WTC11 (cell line): ENCODE results near the gene EML6.

ENCODE experiments used
- CREB1 ChIP-seq: sonication (generic); formaldehyde crosslinking; IDR thresholded peaks from 2 replicates; pipeline ENCODE4 v1.8.0; 2023; ENCODE audit warnings: mild to moderate bottlenecking, missing genetic modification reagents
- JUN ChIP-seq: sonication (generic); formaldehyde crosslinking; IDR thresholded peaks from 2 replicates; pipeline ENCODE4 v1.8.0; 2023; ENCODE audit warnings: mild to moderate bottlenecking, missing genetic modification reagents
- KAT7 ChIP-seq: sonication (generic); formaldehyde crosslinking; IDR thresholded peaks from 2 replicates; pipeline ENCODE4 v1.8.1; 2023; ENCODE audit warnings: missing genetic modification reagents, mild to moderate bottlenecking, borderline replicate concordance
- RORB ChIP-seq: fragments of 250-450 bp; sonication (Bioruptor Pico); IDR thresholded peaks from 2 replicates; pipeline ENCODE4 v1.9.0; 2021; ENCODE audit warnings: mild to moderate bottlenecking
- SP1 ChIP-seq: sonication (generic); formaldehyde crosslinking; conservative IDR thresholded peaks from 2 replicates; pipeline ENCODE4 v1.8.1; 2022; ENCODE audit warnings: missing genetic modification reagents
- USF2 ChIP-seq: sonication (generic); formaldehyde crosslinking; IDR thresholded peaks from 2 replicates; pipeline ENCODE4 v1.8.1; 2023; ENCODE audit warnings: mild to moderate bottlenecking, missing genetic modification reagents, moderate library complexity
- ZNF416 ChIP-seq: fragments of 250-450 bp; sonication (Bioruptor Pico); IDR thresholded peaks from 2 replicates; pipeline ENCODE4 v1.9.0; 2021; ENCODE audit warnings: mild to moderate bottlenecking, inconsistent platforms
- ZNF423 ChIP-seq: fragments of 250-450 bp; sonication (Bioruptor Pico); IDR thresholded peaks from 2 replicates; pipeline ENCODE4 v2.1.2; 2022; ENCODE audit warnings: mild to moderate bottlenecking, moderate library complexity
- TF ChIP-seq, protein P1 (sequence below): fragments of 200-600 bp; IDR thresholded peaks from 2 replicates; pipeline ENCODE4 v1.8.0; 2022; ENCODE audit warnings: antibody characterized with exemption
- TF ChIP-seq, protein P2 (sequence below): sonication (generic); formaldehyde crosslinking; IDR thresholded peaks from 2 replicates; pipeline ENCODE4 v1.8.0; 2022; ENCODE audit warnings: mild to moderate bottlenecking, missing genetic modification reagents

DNA sequence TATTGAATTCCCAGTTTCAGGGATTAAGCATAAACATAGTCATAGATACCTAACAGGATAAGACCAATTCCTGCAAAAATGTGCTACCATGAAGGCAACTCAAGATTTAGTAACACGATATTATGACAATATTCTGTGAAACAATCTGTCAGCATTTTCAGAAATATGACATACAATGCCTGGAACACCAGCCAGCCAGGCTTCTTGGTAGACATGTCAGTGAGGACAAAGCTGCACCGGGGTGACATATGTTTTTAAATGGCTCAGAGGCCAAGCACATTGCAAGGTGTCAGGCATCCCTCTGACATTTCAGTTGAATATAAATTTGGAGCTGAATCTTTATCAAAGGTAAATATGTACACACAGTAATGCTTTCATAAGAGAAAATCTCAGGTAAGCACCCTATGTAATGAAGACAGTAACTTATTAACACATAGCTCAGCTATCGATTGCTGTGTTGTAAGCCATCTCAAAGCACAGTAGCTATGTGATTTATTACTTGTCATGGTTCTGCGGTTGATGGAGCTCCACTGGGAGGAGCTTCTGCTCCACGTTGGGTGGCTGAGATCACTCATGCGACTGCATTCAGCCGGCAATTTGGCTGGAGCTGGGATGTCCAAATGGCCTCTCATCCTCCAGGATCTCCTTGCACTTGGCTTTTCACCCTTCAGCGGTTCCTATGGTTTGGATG lies 31.9 kb upstream of the EML6 start:
- TF ChIP-seq KAT7: no peak
- TF ChIP-seq, protein P1, sequence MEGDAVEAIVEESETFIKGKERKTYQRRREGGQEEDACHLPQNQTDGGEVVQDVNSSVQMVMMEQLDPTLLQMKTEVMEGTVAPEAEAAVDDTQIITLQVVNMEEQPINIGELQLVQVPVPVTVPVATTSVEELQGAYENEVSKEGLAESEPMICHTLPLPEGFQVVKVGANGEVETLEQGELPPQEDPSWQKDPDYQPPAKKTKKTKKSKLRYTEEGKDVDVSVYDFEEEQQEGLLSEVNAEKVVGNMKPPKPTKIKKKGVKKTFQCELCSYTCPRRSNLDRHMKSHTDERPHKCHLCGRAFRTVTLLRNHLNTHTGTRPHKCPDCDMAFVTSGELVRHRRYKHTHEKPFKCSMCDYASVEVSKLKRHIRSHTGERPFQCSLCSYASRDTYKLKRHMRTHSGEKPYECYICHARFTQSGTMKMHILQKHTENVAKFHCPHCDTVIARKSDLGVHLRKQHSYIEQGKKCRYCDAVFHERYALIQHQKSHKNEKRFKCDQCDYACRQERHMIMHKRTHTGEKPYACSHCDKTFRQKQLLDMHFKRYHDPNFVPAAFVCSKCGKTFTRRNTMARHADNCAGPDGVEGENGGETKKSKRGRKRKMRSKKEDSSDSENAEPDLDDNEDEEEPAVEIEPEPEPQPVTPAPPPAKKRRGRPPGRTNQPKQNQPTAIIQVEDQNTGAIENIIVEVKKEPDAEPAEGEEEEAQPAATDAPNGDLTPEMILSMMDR: no peak
- TF ChIP-seq, protein P2, sequence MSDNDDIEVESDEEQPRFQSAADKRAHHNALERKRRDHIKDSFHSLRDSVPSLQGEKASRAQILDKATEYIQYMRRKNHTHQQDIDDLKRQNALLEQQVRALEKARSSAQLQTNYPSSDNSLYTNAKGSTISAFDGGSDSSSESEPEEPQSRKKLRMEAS (CRISPR knock-in tag): no peak
- no peak for TF ChIP-seq USF2 (CRISPR knock-in tag)
- TF ChIP-seq RORB (CRISPR knock-in tag): no peak
- TF ChIP-seq SP1 (CRISPR knock-in tag): no peak
- no peak for TF ChIP-seq JUN (CRISPR knock-in tag)
- TF ChIP-seq CREB1 (CRISPR knock-in tag): no peak
- no peak for TF ChIP-seq ZNF423 (CRISPR knock-in tag)
- TF ChIP-seq ZNF416 (CRISPR knock-in tag): no peak
